ENCODE results near the gene RNF214.
"Not testable (repeated sequence)": the region's sequence is repeated elsewhere in the genome, so short reads cannot be mapped to it uniquely, and the experiment has no call there.

Gene RNF214

GRCh38 chr11:117232092-117232878 lies at the start of gene RNF214:
TSS of gene RNF214 (plus strand) at chr11:117232671. CDS start at chr11:117234273, 1,602 bp downstream.
- peak; percentile 68 for DNase-seq

DNA sequence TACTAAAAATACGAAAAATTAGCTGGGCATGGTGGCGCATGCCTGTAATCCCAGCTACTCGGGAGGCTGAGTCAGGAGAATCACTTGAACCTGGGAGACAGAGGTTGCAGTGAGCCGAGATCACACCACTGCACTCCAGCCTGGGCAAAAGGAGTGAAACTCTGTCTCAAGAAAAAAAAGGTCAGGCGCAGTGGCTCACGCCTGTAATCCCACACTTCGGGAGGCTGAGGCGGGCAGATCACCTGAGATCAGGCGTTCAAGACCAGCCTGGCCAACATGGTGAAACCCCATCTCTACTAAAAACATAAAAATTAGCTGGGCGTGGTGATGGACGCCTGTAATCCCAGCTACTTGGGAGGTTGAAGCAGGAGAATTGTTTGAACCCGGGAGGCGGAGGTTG lies 49.3 kb upstream of the RNF214 start:
- not testable (repeated sequence) for DNase-seq

DNA sequence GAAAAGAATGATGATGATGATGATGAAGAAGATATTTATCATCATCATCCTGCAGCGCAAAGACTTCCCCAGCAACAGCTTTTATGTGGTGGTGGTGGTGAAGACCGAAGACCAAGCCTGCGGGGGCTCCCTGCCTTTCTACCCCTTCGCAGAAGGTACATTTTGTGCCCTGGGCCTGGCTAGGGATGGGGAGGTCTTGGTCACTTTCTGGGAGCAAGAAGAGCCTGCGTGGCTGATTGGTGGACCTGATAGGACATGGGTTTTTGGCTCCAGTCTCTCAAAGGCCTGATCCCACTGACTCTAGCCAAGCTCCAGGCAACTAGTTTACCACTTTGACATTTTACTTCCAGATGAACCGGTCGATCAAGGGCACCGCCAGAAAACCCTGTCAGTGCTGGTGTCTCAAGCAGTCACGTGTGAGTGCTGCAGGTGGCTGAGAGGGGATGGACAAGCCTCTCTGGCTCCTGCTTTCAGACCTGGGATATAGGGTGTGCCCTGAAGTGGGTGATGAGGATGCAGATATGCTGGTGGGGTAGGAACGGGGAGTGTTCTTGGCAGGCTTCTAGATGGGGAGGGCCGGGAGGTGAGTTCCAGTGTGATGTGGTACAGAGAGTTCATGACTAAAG lies 48.6 kb upstream of the RNF214 start:
- no peak for DNase-seq

- DNase-seq = no peak
These were observed 46.6 kb upstream of the RNF214 start for GRCh38 chr11:117185736-117186430.

GRCh38 chr11:117186431-117186761 lies 46.1 kb upstream of the RNF214 start:
- no peak for DNase-seq

- DNase-seq = no peak
These were observed 45.5 kb upstream of the RNF214 start for GRCh38 chr11:117187007-117187406.

DNA sequence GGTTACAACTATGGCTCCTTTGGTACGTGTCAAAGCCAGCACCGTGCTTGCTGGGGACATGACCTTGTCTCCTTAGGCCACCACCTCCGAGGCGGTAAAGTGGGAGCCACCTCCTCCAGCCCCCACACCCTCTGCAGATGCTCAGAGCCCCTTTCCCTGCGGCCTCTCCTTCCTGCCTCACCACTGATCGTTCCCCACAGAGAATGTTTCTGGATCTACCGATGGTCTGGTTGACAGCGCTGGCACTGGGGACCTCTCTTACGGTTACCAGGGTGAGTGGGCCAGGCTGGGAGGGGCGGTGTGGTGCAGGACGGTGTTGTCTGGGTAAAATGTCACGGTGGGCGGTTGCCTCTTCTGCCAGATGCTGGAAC lies 45.1 kb upstream of the RNF214 start:
- no peak for DNase-seq

DNA sequence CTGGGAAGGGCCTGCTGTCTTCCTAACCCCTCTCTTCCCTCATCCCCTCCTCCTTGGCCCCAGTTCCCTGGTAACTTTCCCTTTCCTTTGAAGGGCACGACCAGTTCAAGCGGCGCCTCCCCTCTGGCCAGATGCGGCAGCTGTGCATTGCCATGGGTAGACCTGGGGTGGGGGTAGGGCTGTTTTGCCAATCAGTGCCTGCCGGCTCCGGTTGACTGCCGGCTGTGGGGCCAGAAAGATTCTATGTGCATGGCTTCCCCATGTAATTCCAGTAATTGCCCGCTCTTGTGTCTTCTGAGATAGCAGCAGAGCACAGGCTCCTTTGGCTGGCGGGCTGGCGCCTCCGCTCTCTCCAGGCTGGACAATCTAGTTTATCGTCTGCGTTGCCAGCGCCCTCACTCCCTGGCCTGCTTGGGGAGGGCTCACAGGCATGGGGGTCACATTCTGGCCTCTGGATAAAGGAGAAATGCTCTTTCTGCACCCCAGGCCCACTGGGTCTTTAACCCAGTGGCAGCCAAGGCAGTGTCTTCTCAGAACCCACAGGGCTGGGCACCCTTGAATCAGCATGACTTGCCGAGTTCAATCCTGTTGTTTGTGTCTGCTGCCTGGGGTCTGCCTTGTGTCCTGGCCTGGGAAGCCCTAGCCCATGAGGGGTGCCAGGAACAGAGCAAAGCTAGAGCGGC lies 44.5 kb upstream of the RNF214 start:
- no peak for DNase-seq

DNA sequence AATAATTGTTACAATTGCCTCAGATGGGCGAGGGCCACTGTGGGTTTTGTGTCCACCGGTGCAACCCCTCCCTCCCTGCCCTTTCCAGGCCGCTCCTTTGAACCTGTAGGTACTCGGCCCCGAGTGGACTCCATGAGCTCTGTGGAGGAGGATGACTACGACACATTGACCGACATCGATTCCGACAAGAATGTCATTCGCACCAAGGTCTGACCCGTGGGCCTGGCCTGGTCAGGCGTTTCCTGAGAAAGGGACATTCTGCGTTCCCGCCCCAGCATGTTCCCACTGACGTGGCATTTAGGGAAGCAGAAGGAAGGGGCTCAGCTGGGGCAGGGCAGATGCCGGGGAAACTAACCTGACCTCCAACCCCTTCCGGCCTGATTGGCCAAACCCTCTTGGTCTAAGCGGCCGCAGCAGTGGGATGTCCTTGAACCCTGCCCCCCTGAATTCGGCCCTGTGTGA lies 43.8 kb upstream of the RNF214 start:
- DNase-seq = no peak

GRCh38 chr11:117189191-117189940 lies 43.1 kb upstream of the RNF214 start:
- no peak for DNase-seq

GRCh38 chr11:117189941-117190544 lies 42.4 kb upstream of the RNF214 start:
- DNase-seq = no peak

GRCh38 chr11:117191680-117192400 lies 40.6 kb upstream of the RNF214 start:
- DNase-seq = no peak

GRCh38 chr11:117192401-117192875 lies 40.0 kb upstream of the RNF214 start:
- DNase-seq = no peak

DNA sequence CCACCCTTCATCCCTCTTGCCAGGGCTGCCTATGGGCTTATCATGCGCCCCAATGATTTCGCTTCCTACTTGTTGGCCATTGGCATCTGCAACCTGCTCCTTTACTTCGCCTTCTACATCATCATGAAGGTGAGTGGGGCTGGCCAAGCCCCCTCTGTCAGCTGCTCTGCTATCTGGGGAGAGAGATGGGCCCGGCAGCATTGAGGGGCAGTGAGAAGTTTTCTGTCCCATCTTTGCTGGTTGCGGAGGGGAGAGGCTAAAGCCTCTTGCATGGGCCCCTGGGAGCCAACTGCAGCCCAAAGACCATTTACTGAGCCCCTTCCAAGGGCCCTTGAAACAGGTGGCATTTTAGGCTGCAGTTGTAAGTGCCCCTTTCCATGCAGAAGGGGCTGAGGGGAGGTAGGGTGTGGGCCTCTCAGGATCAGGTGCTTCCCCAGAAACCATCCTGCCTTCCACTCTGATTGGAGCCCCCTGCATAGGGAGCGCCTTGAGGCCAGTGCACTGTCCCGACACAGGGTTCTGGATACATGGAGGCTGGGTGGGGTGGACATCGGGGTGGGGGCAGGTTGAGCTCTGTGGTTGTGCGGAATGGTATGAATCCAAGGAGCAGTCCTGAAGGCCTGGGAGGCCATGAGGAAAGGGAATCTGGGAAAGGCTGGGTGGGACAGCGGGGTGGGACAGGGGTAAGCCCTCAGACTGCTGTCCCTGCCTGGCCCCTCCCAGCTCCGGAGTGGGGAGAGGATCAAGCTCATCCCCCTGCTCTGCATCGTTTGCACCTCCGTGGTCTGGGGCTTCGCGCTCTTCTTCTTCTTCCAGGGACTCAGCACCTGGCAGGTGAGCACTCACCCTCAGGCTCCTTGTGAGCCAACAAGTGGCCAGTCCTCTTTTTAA lies 39.1 kb upstream of the RNF214 start:
- no peak for DNase-seq

DNA sequence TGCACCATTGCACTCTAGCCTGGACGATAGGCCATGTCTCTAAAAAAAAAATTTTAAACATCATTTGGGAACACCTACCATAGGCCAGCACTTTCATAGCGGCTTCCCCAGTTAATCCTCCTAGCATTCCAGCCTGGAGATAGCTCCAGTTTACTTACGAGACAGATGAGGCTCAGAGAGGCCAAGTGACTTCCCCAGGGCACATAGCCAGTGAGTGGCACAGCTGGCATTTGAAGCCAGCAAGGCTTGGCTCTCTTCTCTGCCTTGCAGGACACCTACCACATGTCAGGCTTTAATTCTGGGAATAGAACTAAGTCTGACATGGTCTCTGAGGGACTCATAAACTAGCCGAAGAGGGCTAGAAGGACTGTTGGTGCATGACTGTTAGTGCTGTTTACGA lies 38.2 kb upstream of the RNF214 start:
- peak; percentile 10 for DNase-seq

DNA sequence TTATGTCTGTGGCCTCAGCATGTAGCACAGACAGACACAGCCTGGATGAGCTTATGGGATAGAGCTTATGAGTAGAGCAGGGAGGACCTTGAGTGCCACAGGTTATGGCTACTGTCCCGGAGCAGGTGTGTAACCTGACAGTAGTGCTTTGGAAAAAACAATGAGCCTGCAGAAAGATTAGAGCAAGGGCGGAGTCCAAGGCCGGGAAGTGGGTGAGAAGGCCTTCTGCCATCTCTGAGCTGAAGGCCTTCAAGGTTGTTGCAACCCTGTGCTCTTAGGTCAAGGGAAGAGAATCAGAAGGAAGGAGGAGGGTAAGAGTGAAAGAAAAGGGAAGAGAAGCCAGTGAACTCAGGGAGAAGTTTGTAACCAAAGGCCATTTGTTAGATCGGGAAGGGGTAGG lies 37.2 kb upstream of the RNF214 start:
- DNase-seq = no peak

- DNase-seq = no peak
These were observed 36.7 kb upstream of the RNF214 start for GRCh38 chr11:117195761-117196160.

- no peak for DNase-seq
These were observed 35.5 kb upstream of the RNF214 start for GRCh38 chr11:117197006-117197405.

DNA sequence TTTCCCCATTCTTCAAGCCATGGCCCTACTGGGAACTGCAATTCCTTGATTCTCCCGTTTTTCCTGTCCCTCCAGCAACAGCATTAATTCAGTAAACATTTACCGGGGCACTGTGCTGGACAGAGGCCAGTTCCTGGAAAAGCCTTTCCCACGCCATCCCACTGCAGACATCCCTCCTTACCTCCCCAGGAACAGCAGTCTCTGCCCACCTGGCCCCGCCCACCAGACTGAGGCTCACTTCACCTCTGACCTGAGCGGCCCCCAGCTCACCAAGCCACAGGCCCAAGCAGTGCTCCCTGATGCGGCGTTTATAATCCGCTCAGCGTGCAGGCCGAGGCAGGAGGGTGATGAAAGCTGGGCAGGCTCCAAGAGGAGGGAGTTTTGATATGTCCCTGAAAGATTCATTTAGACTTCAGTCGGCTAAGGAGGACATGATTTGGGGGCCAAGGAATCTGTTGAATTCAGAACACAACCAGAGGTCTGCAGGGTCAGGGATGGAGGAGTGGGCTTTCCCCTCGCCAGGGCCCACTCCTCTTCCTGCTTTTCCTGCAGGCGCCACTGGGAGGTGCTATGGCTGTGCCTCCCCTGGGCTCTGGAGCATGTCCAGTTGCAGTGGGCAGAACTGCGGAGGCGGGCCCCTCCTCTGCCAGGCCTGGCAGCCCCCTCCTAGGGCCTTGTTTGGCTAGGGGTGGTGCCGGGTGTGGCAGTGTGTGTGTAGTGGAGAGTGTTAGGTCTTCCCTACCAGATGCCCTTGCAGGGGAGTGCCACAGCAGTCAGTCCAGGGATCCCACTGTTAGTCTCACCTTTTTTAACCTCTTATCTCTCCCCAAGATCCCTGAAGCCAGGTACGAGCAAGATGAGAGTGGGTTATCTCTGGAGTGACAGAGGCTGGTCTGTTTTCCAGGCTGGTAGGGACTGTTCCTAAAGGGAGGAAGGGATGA lies 34.7 kb upstream of the RNF214 start:
- DNase-seq = no peak
